ENCODE measurements around the gene PHLDA1. TPM values are rescaled to one million over a fixed set of nuclear protein-coding genes. Genes with fewer than 3 reads are reported as not detected.

PHLDA1 gene
- total and polyA plus RNA-seq, 2 of the 4 experiments (the other 2 are of a cell fraction), result 27.8 to 32.4 TPM

DNA sequence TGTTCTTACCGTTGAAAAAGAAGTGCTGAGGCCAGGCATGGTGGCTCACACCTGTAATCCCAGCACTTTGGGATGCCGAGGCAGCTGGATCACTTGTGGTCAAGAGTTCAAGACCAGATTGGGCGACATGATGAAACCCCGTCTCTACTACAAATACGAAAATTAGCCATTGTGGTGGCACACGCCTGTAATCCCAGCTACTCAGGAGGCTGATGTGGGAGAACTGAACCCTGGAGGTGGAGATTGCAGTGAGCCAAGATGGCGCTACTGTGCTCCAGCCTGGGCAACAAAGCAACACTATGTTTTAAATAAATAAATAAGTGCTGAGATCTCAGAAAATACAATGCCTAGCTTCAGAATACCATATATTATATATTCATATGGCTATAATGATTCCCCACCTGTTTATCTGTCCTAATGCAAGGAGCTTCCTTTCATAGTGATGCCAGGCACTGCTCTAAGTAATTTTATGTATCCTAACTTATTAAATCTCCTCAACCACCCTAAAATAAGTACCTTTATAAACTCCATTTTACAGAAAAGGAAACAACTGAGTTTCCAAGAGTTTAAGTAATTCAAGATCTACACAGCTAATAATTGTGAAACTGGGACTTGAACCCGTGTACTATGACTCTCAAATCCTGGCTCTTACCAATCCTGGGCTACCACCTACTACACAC lies 7.3 kb downstream of the PHLDA1 start:
- Histone ChIP-seq H3K27ac (ENCODE audit: insufficient read depth, low read length) (peak overlapping the region; percentile 70), H3K4me1 (ENCODE audit: control insufficient read depth, insufficient read depth, low read length) (peaks cover 13% of the 10 kb centered on the region)

More for the DNA sequence above, 7.3 kb downstream of the PHLDA1 start:
- no peak overlapping the region for H3K4me3 ChIP-seq (ENCODE audit: insufficient read depth, low read depth, low read length)
- in situ Hi-C loops (cut with MboI; ENCODE audit: low sequenced_read_pairs), result loop anchor here (5.0 to 10.0 kb wide), 2 partner anchors 72 to 329 kb away; no protein-coding TSS in a partner anchor
- H2AK9ac ChIP-seq (replicated peaks; ENCODE audit: low read depth, low read length, poor library complexity), result no peak overlapping the region
- TF ChIP-seq RAD21 (IDR thresholded peaks at IDR 0.05; ENCODE audit: low read length), result no peak
- no peak for TF ChIP-seq POLR2A (IDR thresholded peaks at IDR 0.05; ENCODE audit: low read depth, low read length)
- TF ChIP-seq RFX5 (IDR thresholded peaks at IDR 0.05; ENCODE audit: low read depth, low read length), result no peak
- no peak for TF ChIP-seq SMC3 (IDR thresholded peaks at IDR 0.05; ENCODE audit: low read depth, low read length)
- TF ChIP-seq, protein P1, sequence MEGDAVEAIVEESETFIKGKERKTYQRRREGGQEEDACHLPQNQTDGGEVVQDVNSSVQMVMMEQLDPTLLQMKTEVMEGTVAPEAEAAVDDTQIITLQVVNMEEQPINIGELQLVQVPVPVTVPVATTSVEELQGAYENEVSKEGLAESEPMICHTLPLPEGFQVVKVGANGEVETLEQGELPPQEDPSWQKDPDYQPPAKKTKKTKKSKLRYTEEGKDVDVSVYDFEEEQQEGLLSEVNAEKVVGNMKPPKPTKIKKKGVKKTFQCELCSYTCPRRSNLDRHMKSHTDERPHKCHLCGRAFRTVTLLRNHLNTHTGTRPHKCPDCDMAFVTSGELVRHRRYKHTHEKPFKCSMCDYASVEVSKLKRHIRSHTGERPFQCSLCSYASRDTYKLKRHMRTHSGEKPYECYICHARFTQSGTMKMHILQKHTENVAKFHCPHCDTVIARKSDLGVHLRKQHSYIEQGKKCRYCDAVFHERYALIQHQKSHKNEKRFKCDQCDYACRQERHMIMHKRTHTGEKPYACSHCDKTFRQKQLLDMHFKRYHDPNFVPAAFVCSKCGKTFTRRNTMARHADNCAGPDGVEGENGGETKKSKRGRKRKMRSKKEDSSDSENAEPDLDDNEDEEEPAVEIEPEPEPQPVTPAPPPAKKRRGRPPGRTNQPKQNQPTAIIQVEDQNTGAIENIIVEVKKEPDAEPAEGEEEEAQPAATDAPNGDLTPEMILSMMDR (conservative IDR thresholded peaks at IDR 0.05; ENCODE audit: low read depth, low read length), result no peak
- TF ChIP-seq CEBPB (IDR thresholded peaks at IDR 0.05; ENCODE audit: low read depth, low read length), result no peak
- TF ChIP-seq, protein P2, sequence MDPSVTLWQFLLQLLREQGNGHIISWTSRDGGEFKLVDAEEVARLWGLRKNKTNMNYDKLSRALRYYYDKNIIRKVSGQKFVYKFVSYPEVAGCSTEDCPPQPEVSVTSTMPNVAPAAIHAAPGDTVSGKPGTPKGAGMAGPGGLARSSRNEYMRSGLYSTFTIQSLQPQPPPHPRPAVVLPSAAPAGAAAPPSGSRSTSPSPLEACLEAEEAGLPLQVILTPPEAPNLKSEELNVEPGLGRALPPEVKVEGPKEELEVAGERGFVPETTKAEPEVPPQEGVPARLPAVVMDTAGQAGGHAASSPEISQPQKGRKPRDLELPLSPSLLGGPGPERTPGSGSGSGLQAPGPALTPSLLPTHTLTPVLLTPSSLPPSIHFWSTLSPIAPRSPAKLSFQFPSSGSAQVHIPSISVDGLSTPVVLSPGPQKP (IDR thresholded peaks at IDR 0.05; ENCODE audit: borderline replicate concordance, low read depth, low read length), result no peak
- TF ChIP-seq FOS (IDR thresholded peaks at IDR 0.05; ENCODE audit: low read depth, low read length), result no peak
- TF ChIP-seq NFE2L2 (IDR thresholded peaks at IDR 0.05; ENCODE audit: low read depth, low read length), result no peak
- TF ChIP-seq MAZ (IDR thresholded peaks at IDR 0.05; ENCODE audit: borderline replicate concordance, low read depth, low read length), result no peak
- TF ChIP-seq RCOR1 (IDR thresholded peaks at IDR 0.05; ENCODE audit: insufficient replicate concordance, low read length), result no peak
- no peak for TF ChIP-seq CHD1 (IDR thresholded peaks at IDR 0.05; ENCODE audit: low read depth, low read length)
- TF ChIP-seq, protein P3, sequence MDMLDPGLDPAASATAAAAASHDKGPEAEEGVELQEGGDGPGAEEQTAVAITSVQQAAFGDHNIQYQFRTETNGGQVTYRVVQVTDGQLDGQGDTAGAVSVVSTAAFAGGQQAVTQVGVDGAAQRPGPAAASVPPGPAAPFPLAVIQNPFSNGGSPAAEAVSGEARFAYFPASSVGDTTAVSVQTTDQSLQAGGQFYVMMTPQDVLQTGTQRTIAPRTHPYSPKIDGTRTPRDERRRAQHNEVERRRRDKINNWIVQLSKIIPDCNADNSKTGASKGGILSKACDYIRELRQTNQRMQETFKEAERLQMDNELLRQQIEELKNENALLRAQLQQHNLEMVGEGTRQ (IDR thresholded peaks at IDR 0.05; ENCODE audit: low read depth, low read length), result no peak
- TF ChIP-seq MAFK (IDR thresholded peaks at IDR 0.05; ENCODE audit: low read depth, low read length), result no peak
- peaks cover 16% of the 10 kb centered on the region; the same call in 1 of the 2 replicates for H4K20me1 ChIP-seq (ENCODE audit: insufficient read depth, low read length)
- H3K56ac ChIP-seq (ENCODE audit: extremely low read depth, insufficient read depth, low read length), result peak overlapping the region; percentile 48; the same call in 1 of the 2 replicates
- no peak overlapping the region for H3K9ac ChIP-seq (ENCODE audit: low read depth, low read length)
- peak overlapping the region; percentile 66; the same call in 1 of the 2 replicates for H3K18ac ChIP-seq (ENCODE audit: low read depth, low read length)
- peak overlapping the region; percentile 53 to 84; a peak in 3 of 4 replicates for H4K8ac ChIP-seq (ENCODE audit: low read depth in 2 of 2, low read length in 2 of 2)
- ChIA-PET CTCF (interaction anchor here (0.6 to 1.0 kb wide), 3 partner anchors 44 to 399 kb away, joined by 3 to 5 read pairs (median 4); no protein-coding TSS in a partner anchor), POLR2A (ENCODE audit: unreplicated experiment) (interaction anchor here (0.5 to 1.7 kb wide), 15 partner anchors 9 to 926 kb away, joined by 3 to 8 read pairs (median 4); no protein-coding TSS in a partner anchor)
- ATAC-seq (ENCODE audit: low read depth) (no peak), DNase-seq (peak; percentile 56)
- H2BK120ac ChIP-seq (ENCODE audit: low read depth, low read length), result peak overlapping the region; percentile 83
- H2AFZ ChIP-seq (replicated peaks; ENCODE audit: low read length, poor library complexity), result no peak overlapping the region
- H2BK15ac ChIP-seq (ENCODE audit: low read depth, low read length), result peak overlapping the region; percentile 63; the same call in 1 of the 3 replicates
- no peaks in the 10 kb centered on the region for H3K27me3 ChIP-seq (ENCODE audit: control insufficient read depth, insufficient read depth, low read length)
- no TSS peak for BruUV-seq (replicated peaks)
- peak overlapping the region; percentile 84 for H2AK5ac ChIP-seq (ENCODE audit: low read depth, low read length)
- H3K79me1 ChIP-seq (ENCODE audit: low read depth in 1 of 2, low read length in 2 of 2), result peaks cover 0 to 17% of the 10 kb centered on the region in 2 experiments; a peak in 2 of 4 replicates
- no peaks in the 10 kb centered on the region for H3K9me3 ChIP-seq (ENCODE audit: control insufficient read depth, insufficient read depth, low read length)
- H3K23ac ChIP-seq (ENCODE audit: low read depth, low read length), result peak overlapping the region; percentile 57; the same call in 1 of the 2 replicates
- H3K14ac ChIP-seq (replicated peaks; ENCODE audit: low read depth, low read length), result peak overlapping the region; percentile 77
- peaks cover 15% of the 10 kb centered on the region for H3K36me3 ChIP-seq (ENCODE audit: control insufficient read depth, insufficient read depth, low read length)
- WGBS, 2 experiments (ENCODE audit: extremely low coverage in 2 of 2, insufficient read length in 1 of 2), result 100% methylated on average over 5 of the region's 8 CpGs; no CpG with 5 or more reads in 1 of the 2 experiments
- H4K5ac ChIP-seq (ENCODE audit: low read depth, low read length), result no peak overlapping the region; the same call in 1 of the 2 replicates
- peak overlapping the region; percentile 64 for H4K91ac ChIP-seq (ENCODE audit: insufficient read depth, low read depth, low read length)
- dilution Hi-C loops (cut with HindIII; ENCODE audit: low sequenced_read_pairs, unreplicated experiment), result no loop called here
- intact Hi-C loops (cut with micrococcal nuclease), result loop anchor here (2.0 kb wide), 1 partner anchor 317 kb away; no protein-coding TSS in a partner anchor
- H2BK5ac ChIP-seq (ENCODE audit: low read depth, low read length, poor library complexity, severe bottlenecking), result peak overlapping the region; percentile 82
- peak overlapping the region; percentile 73 for H2BK20ac ChIP-seq (ENCODE audit: low read depth, low read length)
- H3K4ac ChIP-seq (ENCODE audit: low read depth, low read length), result peak overlapping the region; percentile 78
- H3K4me2 ChIP-seq (ENCODE audit: low read depth, low read length), result no peak overlapping the region
- peaks cover 8% of the 10 kb centered on the region; the same call in 1 of the 2 replicates for H3K9me1 ChIP-seq (ENCODE audit: insufficient read depth, low read length)
